KMS-11 (cell line): ENCODE results near the gene HNF4A.

Experiments used
- H2AFZ ChIP-seq: fragments of 200-600 bp; sonication (generic); 2 replicates; pipeline ENCODE4 v1.6.1; 2016; ENCODE audit warnings: antibody characterized with exemption, mixed run types, low read depth
- H3K27ac ChIP-seq: fragments of 200-600 bp; sonication (generic); 2 replicates; pipeline ENCODE4 v1.6.1; 2016; ENCODE audit warnings: mild to moderate bottlenecking, mixed run types
- H3K27me3 ChIP-seq: fragments of 200-600 bp; sonication (generic); 2 replicates; pipeline ENCODE4 v1.6.1; 2017; ENCODE audit warnings: mild to moderate bottlenecking, low read depth, mixed run types, moderate library complexity; ENCODE audit not compliant: insufficient read depth
- H3K36me3 ChIP-seq: fragments of 200-600 bp; sonication (generic); 2 replicates; pipeline ENCODE4 v1.6.1; 2017; ENCODE audit warnings: mild to moderate bottlenecking, mixed run types; ENCODE audit not compliant: insufficient read depth
- H3K4me1 ChIP-seq: fragments of 200-600 bp; sonication (generic); 2 replicates; pipeline ENCODE4 v1.6.1; 2016; ENCODE audit warnings: mild to moderate bottlenecking, low read depth, mixed run types; ENCODE audit not compliant: poor library complexity, severe bottlenecking
- H3K4me2 ChIP-seq: fragments of 200-600 bp; sonication (generic); 2 replicates; pipeline ENCODE4 v1.7.0; 2016; ENCODE audit warnings: mild to moderate bottlenecking, mixed run types
- H3K4me3 ChIP-seq: fragments of 200-600 bp; sonication (generic); IDR thresholded peaks from 2 replicates; pipeline ENCODE4 v1.6.1; 2017; ENCODE audit warnings: low read depth, low read length, mixed read lengths; ENCODE audit not compliant: insufficient read depth
- H3K79me2 ChIP-seq: fragments of 200-600 bp; sonication (generic); 2 replicates; pipeline ENCODE4 v1.6.1; 2016; ENCODE audit warnings: low read depth, mixed run types; ENCODE audit not compliant: insufficient read depth
- H3K9ac ChIP-seq: fragments of 200-600 bp; sonication (generic); 2 replicates; pipeline ENCODE4 v1.6.1; 2016; ENCODE audit warnings: mild to moderate bottlenecking, mixed run types
- H4K20me1 ChIP-seq: fragments of 200-600 bp; sonication (generic); 2 replicates; pipeline ENCODE4 v1.6.1; 2016; ENCODE audit warnings: mild to moderate bottlenecking, mixed run types; ENCODE audit not compliant: insufficient read depth
- TF ChIP-seq, protein P1 (sequence below): fragments of 200-600 bp; sonication (generic); conservative IDR thresholded peaks from 2 replicates; pipeline ENCODE4 v1.6.1; 2017; ENCODE audit warnings: low read depth, mild to moderate bottlenecking, antibody characterized with exemption, low read length, moderate library complexity, mixed read lengths

HNF4A gene

DNA sequence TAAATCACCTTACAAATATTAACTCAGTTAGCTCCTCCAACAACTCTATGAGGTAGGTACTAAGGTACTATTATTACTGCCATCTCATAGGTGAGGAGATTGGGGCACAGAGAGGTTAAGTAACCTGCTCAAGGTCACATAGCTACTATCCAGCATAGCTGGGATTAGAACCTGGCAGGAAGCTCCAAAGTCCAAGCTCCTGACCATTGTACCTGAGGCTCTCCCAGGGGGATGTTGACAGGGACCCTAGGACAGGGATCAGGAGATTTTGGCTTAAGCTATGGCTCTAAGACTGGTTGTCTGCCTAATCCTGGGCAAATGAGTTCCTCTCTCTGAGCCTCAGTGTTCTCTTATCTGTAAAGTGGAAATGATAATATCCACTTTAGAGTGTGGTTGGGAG, 59.3 kb downstream of the HNF4A start:
- no peak overlapping the region for H2AFZ ChIP-seq
- no peaks in the 10 kb centered on the region for H4K20me1 ChIP-seq
- no peaks in the 10 kb centered on the region for H3K79me2 ChIP-seq
- H3K27me3 ChIP-seq = no peaks in the 10 kb centered on the region; the same call in 1 of the 2 replicates
- no peak overlapping the region for H3K4me3 ChIP-seq
- H3K4me2 ChIP-seq = no peak overlapping the region
- no peak overlapping the region for H3K27ac ChIP-seq
- H3K9ac ChIP-seq = no peak overlapping the region
- TF ChIP-seq, protein P1, sequence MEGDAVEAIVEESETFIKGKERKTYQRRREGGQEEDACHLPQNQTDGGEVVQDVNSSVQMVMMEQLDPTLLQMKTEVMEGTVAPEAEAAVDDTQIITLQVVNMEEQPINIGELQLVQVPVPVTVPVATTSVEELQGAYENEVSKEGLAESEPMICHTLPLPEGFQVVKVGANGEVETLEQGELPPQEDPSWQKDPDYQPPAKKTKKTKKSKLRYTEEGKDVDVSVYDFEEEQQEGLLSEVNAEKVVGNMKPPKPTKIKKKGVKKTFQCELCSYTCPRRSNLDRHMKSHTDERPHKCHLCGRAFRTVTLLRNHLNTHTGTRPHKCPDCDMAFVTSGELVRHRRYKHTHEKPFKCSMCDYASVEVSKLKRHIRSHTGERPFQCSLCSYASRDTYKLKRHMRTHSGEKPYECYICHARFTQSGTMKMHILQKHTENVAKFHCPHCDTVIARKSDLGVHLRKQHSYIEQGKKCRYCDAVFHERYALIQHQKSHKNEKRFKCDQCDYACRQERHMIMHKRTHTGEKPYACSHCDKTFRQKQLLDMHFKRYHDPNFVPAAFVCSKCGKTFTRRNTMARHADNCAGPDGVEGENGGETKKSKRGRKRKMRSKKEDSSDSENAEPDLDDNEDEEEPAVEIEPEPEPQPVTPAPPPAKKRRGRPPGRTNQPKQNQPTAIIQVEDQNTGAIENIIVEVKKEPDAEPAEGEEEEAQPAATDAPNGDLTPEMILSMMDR = no peak
- H3K36me3 ChIP-seq = no peaks in the 10 kb centered on the region
- H3K4me1 ChIP-seq = peaks cover 11% of the 10 kb centered on the region

DNA sequence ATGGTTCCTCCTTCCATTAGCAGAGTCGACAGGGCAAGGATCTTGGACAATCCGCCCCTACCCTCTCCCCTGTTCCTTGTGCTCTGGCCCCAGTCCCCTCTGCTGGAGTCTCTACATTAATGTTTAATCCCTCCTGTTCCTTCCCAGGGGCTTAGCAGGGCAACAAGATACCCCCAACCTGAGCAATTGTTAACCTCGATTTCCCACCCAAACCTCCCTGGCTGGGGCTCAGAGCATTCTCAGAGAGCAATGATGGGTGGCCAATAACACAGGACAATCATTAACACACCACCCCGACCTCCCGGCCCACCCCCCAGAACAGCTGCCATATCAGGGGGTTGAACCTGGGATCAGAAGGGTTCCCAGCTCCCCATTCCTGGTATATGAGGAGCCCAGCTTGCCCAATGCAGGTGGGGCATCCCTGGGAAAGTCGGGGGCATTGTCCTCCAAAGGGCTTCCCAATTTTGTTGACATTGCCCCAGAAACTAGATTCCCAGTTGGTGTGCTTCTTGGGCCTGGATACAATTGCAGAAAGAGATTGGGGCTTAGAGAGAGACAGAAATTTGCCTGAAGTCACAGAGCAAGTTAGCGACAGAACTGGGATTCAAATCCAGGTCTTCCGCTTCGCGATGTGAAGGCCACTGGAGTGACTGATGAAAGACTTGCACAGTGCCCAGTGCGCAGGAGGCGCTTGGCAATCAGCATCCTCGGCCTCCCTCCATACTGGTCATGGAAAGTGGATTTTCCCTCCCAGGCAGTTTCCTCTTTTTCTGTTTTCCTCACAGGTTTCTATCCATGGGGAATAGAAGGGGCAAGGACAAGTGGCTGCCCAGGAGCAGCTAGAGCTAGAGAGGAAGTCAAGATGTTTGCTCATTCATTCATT, 60.6 kb downstream of the HNF4A start:
- H3K27me3 ChIP-seq = no peaks in the 10 kb centered on the region; the same call in 1 of the 2 replicates
- H4K20me1 ChIP-seq = no peaks in the 10 kb centered on the region
- TF ChIP-seq, protein P1 = no peak
- no peak overlapping the region for H3K4me2 ChIP-seq
- no peak overlapping the region for H3K9ac ChIP-seq
- no peak overlapping the region for H3K4me3 ChIP-seq
- no peak overlapping the region for H2AFZ ChIP-seq
- peaks cover 11% of the 10 kb centered on the region for H3K4me1 ChIP-seq
- no peaks in the 10 kb centered on the region for H3K36me3 ChIP-seq
- H3K79me2 ChIP-seq = no peaks in the 10 kb centered on the region
- H3K27ac ChIP-seq = no peak overlapping the region

DNA sequence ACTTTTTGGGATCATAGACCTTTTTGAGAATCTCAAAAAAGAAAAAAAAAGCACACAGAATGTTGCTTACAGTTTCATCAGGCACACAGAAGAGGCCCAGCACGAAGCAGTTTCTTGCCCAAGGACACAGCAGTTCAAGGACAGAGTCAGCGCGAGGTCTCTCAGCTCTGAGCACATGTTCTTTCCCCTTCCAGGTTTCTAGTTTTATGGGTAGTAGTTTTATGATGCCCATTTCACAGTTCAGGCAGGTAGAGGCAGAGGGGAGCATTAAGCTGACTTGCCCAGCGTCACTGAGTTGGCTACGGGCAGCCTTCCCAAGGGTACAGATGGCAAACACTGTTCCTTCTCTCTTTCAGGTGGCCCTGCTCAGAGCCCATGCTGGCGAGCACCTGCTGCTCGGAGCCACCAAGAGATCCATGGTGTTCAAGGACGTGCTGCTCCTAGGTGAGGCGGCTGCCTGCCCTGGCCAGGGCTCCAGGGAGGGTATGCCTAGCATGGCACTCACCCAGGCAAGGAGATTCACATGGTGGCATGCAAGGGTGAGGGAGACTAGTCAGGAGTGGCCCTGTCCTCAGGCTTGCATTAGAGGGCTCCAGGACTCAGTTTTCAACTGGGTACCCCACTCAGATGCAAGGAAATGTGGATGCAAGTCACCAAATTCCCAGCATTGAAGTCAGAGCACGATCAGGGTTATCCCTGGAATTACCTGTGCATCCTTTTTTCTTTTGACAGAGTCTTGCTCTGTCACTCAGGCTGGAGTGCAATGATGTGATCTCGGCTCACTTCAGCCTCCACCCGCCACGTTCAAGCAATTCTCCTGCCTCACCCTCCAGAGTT, 62.8 kb downstream of the HNF4A start:
- no peak overlapping the region for H2AFZ ChIP-seq
- H3K4me1 ChIP-seq = peaks cover 11% of the 10 kb centered on the region
- H3K79me2 ChIP-seq = no peaks in the 10 kb centered on the region
- no peaks in the 10 kb centered on the region for H4K20me1 ChIP-seq
- H3K27ac ChIP-seq = no peak overlapping the region
- no peak overlapping the region for H3K4me2 ChIP-seq
- TF ChIP-seq, protein P1 = no peak
- no peak overlapping the region for H3K4me3 ChIP-seq
- no peak overlapping the region for H3K9ac ChIP-seq
- H3K27me3 ChIP-seq = no peaks in the 10 kb centered on the region; the same call in 1 of the 2 replicates
- no peaks in the 10 kb centered on the region for H3K36me3 ChIP-seq

DNA sequence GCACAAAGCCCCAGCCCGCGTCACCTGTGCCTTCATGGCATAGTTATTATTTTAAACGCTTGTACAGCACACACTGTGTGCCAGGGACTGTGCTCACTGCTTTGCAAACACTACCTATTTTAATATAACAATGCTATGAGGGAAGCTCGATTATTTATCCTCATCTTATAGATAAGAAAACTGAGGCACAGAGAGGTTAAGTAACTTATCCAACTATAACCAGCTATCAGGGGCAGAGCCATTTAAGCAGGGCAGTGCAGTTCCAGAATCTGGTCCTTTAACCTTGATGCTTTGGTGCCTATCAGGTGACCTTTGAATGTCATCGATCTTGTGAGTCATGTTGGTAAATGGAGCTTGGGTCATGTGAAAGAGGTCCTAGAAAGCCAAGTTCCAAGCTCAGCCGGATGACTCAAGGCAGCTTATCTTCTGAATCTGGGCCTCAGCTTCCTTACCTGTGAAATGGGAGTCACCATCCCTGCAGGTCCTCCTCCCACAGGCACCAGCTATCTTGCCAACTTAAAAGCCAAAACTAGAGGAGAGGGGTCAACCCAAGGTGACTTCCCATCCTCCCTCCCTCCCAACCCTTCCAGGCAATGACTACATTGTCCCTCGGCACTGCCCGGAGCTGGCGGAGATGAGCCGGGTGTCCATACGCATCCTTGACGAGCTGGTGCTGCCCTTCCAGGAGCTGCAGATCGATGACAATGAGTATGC, 63.8 kb downstream of the HNF4A start:
- H3K9ac ChIP-seq = no peak overlapping the region
- H2AFZ ChIP-seq = no peak overlapping the region
- no peak overlapping the region for H3K4me3 ChIP-seq
- no peak overlapping the region for H3K27ac ChIP-seq
- no peaks in the 10 kb centered on the region for H3K36me3 ChIP-seq
- no peak overlapping the region for H3K4me2 ChIP-seq
- TF ChIP-seq, protein P1 = no peak
- no peaks in the 10 kb centered on the region; the same call in 1 of the 2 replicates for H3K27me3 ChIP-seq
- H3K79me2 ChIP-seq = no peaks in the 10 kb centered on the region
- no peaks in the 10 kb centered on the region for H4K20me1 ChIP-seq
- H3K4me1 ChIP-seq = peaks cover 11% of the 10 kb centered on the region
